Suppressor macrophage treated with lipopolysaccharide for 4 hours (primary cell): ENCODE data around the gene SMPD3.
A peak's percentile ranks its signal among the peaks of the same experiment; 100 is the strongest.

Experiments used
- DNase-seq: peaks from one replicate; pipeline ENCODE4 v3.0.0-alpha.2; 2020

SMPD3 gene

GRCh38 chr16:68367440-68367839 is 80.9 kb downstream of the SMPD3 start:
- no peak for DNase-seq

- peak; percentile 50 for DNase-seq
Measured at GRCh38 chr16:68367030-68367429, 81.3 kb downstream of the SMPD3 start.

- DNase-seq, result no peak
Measured at GRCh38 chr16:68366062-68366461, 82.2 kb downstream of the SMPD3 start.

GRCh38 chr16:68365167-68365817 is 83.0 kb downstream of the SMPD3 start:
- DNase-seq, result peak; percentile 43

- DNase-seq, result peak; percentile 30
Measured at GRCh38 chr16:68364561-68364998, 83.7 kb downstream of the SMPD3 start.

- peak; percentile 25 for DNase-seq
Measured at GRCh38 chr16:68363658-68364521, 84.4 kb downstream of the SMPD3 start.

- DNase-seq, result no peak
Measured at GRCh38 chr16:68362947-68363657, 85.2 kb downstream of the SMPD3 start.

- no peak for DNase-seq
Measured at GRCh38 chr16:68362262-68362913, 85.9 kb downstream of the SMPD3 start.

- no peak for DNase-seq
Measured at GRCh38 chr16:68361485-68361884, 86.8 kb downstream of the SMPD3 start.

GRCh38 chr16:68360956-68361355 is 87.4 kb downstream of the SMPD3 start:
- DNase-seq, result no peak

- no peak for DNase-seq
Measured at GRCh38 chr16:68360547-68360946, 87.8 kb downstream of the SMPD3 start.

GRCh38 chr16:68359398-68360191 is 88.7 kb downstream of the SMPD3 start:
- DNase-seq, result no peak

GRCh38 chr16:68358951-68359350 is 89.4 kb downstream of the SMPD3 start:
- DNase-seq, result no peak

- no peak for DNase-seq
Measured at GRCh38 chr16:68357923-68358322, 90.4 kb downstream of the SMPD3 start.

- no peak for DNase-seq
Measured at GRCh38 chr16:68357521-68357922, 90.8 kb downstream of the SMPD3 start.

- no peak for DNase-seq
Measured at GRCh38 chr16:68356919-68357286, 91.4 kb downstream of the SMPD3 start.

- DNase-seq, result peak; percentile 13
Measured at GRCh38 chr16:68356249-68356918, 91.9 kb downstream of the SMPD3 start.

- DNase-seq, result no peak
Measured at GRCh38 chr16:68355447-68356248, 92.7 kb downstream of the SMPD3 start.

GRCh38 chr16:68354816-68355215 is 93.5 kb downstream of the SMPD3 start:
- no peak for DNase-seq

GRCh38 chr16:68353366-68353765 is 94.9 kb downstream of the SMPD3 start:
- no peak for DNase-seq

GRCh38 chr16:68351991-68352431 is 96.3 kb downstream of the SMPD3 start:
- DNase-seq, result no peak
